Raji (cell line): ENCODE measurements around the gene PBX1.

Experiments used
- POLR2A ChIP-seq: IDR thresholded peaks from 2 replicates; pipeline ENCODE4 v1.6.1; 2011; ENCODE audit warnings: low read depth, low read length, control low read depth; ENCODE audit not compliant: insufficient read depth

Gene PBX1

DNA sequence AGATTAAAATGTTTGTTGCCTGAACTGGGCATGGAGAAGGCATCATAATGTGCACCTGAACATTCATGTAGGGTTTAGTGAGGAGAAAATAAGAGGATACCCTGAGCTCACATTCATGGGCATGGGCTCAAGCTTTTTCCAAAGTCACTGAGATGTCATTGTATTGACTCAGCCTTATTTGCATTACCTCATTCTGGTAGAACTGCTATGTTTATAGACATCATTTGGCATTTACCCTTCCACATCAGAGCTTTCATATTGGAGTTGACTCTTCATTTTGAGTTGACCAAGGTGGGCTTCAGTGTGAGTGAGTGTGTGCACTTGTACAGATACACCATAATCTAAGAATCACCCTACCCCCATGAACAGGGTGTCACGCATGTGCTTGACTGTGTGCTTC is 143.2 kb downstream of the PBX1 start:
- no peak for TF ChIP-seq POLR2A

DNA sequence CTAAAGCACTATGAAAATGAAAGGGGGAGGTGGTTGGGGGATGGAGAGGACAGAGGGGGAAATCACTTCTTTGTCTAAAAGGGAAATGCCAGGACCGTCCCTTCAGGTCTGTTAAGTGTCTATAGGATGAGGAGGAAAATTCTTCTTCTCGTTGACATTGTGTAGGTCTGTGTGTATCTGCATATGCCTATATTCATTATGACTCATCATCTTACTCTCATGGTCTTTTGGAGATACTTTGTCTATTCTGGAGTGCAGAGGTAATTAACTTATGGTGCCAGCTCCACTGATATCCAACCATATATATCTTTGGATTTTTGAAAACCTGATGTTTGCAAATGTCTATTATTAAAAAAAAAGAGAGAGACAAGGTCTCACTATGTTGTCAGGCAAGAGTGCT is 143.7 kb downstream of the PBX1 start:
- TF ChIP-seq POLR2A = no peak

DNA sequence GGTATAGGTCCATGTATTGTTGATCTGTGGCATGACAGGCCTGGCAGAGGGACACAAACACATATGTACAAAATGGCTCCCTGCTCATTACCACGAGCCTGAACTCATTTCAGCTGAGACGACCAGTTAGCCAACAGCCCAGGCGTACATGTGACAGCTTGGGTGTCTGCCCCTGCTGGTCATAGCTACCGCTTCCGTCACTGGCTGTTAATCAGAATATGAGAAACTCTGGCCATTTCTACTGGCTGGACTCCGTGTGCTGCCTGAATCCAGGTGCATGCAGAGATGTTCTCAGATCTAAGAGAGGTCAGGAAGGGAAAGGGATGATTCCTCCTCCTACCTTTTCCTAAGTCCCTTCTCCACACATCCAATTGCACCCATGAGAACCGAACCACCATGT is 144.5 kb downstream of the PBX1 start:
- no peak for TF ChIP-seq POLR2A

DNA sequence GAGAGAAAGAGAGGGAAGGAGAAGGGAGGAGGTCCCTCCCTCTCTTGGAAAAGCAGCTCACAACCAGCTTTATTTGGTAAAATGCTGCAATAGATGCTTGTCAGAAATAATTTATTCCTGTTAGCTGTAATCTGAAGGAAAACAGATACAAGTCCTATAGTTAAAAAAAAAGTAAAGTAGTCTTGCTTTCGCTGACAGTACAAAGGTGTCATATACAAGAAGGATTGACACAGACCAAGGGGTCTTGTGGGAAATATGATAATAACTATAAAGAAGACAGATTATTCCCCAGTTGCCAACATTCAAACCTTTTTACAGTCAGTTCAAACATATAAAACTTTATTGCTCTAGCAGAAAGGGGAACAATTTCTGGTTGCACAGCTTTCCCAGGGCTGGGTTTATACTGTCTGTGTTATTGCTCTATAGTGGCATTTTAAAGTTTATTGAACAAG is 145.0 kb downstream of the PBX1 start:
- no peak for TF ChIP-seq POLR2A

DNA sequence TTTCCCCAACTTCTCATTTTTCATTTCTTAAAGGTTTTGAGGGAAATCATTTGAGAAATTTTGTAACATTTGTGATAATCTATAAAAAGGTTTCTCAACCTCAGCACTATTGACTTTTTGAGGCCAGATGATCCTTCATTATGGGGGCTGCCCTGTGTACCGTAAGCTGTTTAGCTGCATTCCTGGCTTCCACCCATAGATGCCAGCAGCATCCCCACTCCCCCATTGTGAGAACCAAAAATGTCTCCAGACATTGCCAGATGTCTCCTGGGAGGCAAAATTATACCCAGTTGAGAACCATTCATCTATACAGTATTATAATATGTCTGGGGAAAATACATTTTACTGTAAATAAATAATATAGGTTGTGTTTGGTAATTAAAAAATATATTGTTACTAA is 146.0 kb downstream of the PBX1 start:
- TF ChIP-seq POLR2A = no peak

DNA sequence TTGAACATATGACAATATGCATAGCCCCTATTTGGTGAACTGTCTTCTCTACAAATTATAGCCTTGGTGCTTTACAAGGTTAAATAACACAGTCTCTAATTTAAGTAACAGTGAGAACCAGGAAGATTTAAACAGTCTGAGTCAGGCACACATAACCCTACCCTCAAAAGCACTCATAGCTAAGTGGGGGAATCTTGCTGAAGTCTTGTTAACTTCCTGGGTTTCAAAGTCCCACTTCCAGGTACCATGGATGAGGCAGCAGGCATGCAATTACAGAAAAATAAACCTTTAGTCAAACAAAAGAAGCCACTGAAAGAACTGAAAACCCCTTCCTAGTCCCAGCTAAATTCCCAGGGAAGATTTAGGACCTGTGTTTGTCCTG is 147.6 kb downstream of the PBX1 start:
- no peak for TF ChIP-seq POLR2A

DNA sequence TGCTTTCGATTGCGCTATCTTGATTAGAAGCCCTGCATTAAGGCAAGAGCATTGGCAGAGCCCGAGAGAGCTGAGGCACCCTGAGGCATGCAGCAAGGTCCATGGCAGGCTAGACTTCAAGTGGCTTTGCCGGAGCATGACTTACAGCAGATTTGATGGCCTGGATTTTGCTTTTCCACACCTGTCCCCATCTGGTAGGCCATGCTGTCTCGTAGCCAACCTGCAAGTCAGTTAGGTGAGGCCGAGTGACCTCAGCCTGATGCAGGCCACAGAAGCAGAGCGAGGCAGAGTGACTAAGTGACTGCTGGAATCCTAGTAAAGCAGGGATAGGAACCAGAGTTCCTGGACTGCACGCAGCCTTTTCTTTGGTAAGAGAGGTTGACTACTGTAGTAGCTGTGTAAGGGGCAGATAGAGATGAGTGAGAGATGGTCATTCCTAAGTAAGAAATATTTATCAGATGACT is 148.9 kb downstream of the PBX1 start:
- no peak for TF ChIP-seq POLR2A

DNA sequence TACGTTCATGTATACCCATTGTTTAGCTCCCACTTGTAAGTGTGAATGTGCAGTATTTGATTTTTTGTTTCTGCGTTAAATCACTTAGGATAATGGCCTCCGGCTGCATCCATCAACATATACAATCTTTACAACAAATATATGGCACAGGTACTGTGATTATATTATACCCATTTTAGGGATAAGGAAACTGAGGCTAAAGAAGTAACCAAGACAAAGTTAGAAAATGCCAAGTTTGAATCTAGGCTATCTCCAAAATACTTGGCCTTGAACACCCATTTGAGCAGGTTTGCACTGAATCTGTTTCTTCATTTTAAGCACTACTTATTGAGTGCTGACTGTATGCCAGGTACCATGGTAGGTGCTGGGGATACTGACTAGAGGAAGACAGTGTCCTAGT is 149.6 kb downstream of the PBX1 start:
- TF ChIP-seq POLR2A = no peak

DNA sequence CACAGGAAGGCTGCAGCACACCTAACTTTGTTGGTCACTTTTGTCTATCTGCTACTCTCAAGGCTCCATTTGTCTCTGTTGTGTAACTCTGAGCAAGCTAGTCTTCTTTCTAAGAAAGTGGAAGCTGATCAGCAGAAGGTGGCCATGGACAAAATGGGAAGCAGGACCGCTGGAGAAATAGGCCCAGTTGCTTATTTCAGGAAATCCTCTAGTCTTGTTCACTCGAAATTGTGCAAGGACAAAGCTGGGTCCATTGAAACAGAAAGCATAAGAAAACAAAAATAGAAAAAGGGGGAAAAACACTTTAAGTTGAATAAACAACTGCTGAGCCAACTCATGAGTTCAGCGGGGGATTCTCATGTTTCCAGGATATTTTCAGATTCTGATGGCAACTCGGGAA is 150.1 kb downstream of the PBX1 start:
- TF ChIP-seq POLR2A = no peak

DNA sequence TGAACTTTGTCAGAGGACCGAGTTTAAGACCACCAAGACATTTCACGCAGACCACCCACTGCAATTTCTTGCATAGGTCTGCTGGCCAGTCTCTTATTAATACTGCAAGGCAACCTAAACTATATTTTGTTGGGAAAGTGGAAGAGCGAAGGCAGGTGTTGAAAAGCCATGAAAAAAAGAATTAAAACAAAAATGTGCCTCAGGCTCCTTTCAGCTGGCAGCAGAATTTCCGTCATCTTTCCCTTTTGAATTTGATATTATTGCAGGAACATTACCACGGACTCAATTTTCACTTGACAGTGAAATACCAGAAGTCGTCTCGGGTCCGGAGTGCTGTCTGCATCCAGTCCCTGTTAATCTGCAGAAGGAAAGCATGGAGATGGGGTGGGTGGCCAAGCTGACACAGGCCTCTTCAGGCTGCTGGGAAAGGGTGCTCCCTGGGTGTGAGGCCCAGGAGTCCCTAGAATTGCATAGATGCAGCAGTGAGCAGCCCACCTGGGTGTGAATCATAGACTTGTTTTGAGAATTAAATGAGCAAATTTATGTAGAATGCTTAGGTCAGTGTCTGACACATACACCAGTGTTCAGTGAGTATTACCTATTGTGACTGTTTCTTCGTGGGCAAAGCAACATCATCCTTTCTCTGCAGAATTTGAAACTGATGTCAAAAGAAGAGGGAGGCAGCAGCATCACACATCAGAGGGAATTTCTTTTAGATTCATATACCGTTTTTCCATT is 150.7 kb downstream of the PBX1 start:
- no peak for TF ChIP-seq POLR2A

DNA sequence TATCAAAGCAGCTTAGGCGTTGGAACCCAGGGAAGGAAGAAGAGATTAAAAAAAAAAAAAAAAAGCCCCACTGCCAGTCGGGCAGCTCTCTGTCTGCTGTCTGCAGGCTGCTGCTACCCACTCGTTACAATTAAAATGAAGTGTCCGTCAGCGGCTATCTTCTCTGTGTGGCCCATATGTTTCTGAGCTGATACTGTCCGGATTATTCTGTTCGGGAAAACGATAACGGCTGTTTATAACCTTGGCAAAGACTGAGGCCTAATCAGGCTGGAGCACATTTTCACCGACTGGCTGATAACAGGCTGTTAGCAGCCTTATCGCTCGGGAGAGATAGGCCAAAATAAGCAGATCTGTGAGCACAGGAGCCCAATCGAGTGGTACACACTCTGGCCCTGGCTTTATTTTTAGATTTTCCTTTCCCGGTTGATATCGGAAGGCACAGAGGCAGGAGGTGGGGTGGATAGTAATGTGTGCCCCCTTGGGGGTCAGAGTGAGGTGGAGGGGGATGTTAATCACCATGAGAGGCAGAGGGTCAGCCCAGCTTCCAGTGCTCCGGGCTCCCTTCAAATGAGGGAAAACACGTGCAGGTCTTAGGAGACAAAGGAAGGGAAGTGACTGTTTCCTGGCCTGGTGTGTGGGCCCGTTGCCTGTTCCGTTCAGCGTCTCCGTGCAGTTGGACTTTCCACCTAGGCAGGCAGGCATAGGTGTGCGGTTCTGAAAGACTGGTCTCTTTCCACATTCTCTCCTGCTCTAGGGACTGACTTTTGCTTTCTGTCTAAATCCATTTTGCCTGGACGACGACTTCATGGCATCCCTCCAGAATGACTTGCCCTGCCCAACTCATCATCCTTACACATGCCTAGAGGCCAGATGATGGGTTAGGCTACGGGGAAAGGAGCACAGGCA is 153.4 kb downstream of the PBX1 start:
- no peak for TF ChIP-seq POLR2A

DNA sequence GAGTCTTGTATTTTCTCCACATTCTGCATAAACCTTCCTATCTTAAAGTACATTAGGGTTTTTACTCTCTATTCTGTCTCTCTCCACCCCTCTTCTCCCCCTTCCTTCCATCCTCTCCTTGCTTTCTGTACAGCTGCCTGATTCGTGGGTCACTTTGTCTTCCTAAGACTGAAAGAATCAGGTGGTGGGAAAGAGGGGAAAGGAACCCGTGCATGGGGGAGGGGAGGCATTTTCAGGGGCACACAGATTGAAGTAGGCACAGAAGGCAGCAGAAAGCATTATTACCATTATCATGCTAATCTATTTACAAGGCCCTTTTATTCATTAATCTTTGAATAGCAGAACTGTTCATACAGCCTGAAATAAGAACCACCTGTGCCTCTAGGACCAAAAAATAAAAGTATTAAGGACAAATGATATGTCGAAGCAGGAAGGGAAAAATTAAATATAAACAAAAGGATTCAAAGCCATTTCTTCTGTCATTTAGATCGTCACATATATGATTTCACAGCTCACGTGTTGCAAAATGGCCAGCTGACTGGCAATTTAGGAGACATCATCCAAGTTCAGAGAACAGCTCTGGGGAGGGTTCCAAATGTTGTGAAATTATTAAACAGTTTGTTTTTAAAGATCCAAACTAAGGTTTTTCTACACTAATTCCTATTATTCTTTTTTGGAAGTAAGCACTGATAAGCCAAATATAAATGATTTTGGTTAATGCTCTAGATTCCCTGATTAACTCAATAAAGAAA is 154.6 kb downstream of the PBX1 start:
- no peak for TF ChIP-seq POLR2A

DNA sequence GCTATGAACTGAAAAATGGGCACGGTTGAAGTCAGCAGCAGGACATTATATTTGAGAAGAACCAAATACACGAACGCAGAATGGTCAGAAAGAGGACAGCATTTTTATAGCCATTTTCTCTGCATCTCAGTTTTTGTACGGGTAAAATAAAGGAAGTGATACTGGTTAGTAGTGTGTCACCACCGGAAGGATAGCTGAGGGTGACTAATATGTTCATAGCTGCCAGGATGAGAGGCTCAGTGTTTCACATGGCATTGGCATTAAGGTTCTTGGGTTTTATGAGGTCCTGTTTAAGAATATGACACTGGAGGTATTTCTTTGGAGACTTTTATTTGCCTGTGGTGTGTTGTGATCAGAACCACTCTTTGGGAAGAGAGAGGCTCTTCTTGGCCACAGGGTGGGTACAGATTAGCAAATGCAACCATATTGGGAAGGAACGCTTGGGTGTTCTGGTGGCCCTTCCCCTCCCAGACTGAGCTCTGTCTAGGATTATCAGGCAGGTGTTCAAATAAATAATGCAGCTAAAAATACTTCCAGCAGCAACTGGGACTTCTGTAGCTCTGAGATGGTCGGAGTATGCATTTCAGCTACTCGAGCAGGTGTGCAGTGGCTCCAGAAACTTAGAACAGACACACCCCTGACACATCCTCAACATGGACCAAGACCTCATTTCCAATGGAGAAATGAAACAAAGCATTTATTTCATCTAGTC is 158.2 kb downstream of the PBX1 start:
- no peak for TF ChIP-seq POLR2A

DNA sequence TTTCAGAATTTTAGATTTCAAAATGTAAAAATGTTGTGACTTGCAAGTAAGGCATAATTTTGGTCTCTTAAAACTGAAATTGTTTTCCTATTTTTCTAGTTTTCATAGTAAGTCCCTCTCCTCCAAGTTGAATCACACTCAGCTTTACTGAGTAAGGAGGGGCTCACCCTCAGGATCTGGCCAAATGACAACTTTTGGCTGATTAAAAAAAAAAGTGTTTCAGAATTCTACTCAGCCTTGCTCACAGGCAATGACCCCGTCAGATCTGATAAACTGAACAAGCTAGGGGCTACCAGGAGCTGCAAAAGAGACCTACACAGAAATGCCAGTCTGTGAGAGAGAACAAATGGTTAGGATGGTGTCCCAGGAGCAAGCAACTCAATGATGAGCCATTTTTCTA is 159.8 kb downstream of the PBX1 start:
- TF ChIP-seq POLR2A = no peak
